NAMALWA (cell line): Measurements from ENCODE around the gene SENP6.
"Not testable (repeated sequence)": the region's sequence is repeated elsewhere in the genome, so short reads cannot be mapped to it uniquely, and the experiment has no call there.

ENCODE experiments used
- DNase-seq: peaks from one replicate; pipeline ENCODE4 v3.0.0-alpha.2; 2015; ENCODE audit warnings: low spot score

SENP6 gene

DNA sequence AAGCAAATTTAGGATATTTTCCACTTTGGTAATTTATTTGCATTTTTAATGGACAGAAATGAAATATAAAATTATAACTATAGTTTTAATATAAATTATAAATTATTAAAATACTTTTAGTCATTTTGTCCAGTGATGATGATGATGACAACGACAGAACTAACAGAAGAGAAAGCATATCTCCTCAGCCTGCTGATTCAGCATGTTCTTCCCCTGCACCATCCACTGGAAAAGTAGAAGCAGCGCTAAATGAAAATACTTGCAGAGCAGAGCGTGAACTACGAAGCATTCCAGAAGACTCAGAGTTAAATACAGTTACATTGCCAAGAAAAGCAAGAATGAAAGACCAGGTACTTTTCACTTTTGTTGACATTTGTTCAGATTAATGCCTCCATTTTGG lies 64.9 kb downstream of the SENP6 start:
- DNase-seq, result no peak

DNA sequence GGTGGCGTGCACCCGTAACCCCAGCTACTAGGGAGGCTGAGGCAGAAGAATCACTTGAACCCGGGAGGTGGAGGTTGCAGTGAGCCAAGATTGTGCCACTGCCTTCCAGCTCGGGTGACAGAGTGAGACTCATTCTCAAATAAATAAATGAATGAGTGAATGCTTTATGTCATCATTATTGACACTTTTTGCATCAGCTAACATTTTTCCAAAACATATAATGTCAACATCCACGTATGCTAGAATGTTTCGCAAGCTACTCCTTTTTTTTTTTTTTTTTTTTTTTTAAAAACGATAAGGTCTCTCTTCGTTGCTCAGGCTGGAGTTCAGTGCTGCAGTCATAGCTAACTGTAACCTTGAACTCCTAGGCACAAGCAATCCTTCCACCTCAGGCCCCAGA lies 72.2 kb downstream of the SENP6 start:
- no peak for DNase-seq

GRCh38 chr6:75676377-75676776 lies 74.7 kb downstream of the SENP6 start:
- no peak for DNase-seq

DNA sequence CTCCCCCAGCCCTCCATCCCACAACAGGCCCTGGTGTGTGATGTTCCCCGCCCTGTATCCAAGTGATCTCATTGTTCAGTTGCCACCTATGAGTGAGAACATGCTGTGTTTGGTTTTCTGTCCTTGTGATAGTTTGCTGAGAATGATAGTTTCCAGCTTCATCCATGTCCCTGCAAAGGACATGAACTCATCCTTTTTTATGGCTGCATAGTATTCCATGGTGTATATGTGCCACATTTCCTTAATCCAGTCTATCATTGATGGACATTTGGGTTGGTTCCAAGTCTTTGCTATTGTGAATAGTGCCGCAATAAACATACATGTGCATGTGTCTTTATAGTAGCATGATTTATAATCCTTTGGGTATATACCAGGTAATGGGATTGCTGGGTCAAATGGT lies 80.9 kb downstream of the SENP6 start:
- not testable (repeated sequence) for DNase-seq

DNA sequence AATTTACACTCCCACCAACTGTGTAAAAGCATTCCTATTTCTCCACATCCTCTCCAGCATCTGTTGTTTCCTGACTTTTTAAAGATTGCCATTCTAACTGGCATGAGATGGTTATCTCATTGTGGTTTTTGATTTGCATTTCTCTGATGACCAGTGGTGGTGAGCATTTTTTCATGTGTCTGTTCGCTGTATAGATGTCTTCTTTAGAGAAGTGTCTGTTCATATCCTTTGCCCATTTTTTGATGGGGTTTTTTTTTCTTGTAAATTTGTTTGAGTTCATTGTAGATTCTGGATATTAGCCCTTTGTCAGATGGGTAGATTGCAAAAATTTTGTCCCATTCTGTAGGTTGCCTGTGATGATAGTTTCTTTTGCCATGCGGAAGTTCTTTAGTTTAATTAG lies 81.3 kb downstream of the SENP6 start:
- DNase-seq, result not testable (repeated sequence)

GRCh38 chr6:75687535-75687934 lies 85.9 kb downstream of the SENP6 start:
- DNase-seq, result not testable (repeated sequence)

- DNase-seq, result not testable (repeated sequence)
Observed at GRCh38 chr6:75687937-75688336, 86.3 kb downstream of the SENP6 start.

DNA sequence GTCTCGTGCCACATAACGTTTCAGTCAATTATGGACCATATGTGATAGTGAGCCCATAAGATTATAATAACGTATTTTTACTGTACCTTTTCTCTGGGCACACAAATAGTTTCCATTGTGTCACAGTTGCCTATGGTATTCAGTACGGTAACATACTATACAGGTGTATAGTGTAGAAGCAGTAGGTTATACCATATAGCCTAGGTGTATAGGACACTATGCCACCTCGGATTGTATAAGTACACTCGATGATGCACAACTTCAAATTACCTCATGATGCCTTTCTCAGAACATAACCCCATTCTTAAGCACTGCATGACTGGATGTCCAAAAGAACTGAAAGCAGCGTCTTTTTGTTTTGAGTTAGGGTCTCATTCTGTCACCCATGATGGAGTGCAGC lies 87.9 kb downstream of the SENP6 start:
- no peak for DNase-seq

- DNase-seq, result no peak
Observed at GRCh38 chr6:75691012-75691411, 89.3 kb downstream of the SENP6 start.

DNA sequence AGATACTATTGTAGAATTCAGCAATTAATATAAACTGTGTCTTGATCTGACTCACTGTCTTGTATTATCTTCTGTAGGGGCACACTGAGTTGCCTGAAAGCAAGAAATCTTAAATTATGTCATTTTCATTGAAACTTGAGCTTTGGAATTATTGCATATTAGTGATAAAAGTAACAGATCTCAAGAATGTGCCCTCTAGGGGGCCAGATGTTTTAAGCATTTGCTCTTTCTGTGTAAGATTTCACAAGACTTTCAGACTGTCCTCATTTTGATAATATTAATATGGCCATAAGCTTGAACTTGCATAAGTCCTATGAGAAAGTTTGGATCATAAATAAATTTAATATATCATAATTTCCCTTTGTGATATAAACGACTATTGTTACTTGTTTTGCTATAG lies 91.9 kb downstream of the SENP6 start:
- peak; percentile 29 for DNase-seq

DNA sequence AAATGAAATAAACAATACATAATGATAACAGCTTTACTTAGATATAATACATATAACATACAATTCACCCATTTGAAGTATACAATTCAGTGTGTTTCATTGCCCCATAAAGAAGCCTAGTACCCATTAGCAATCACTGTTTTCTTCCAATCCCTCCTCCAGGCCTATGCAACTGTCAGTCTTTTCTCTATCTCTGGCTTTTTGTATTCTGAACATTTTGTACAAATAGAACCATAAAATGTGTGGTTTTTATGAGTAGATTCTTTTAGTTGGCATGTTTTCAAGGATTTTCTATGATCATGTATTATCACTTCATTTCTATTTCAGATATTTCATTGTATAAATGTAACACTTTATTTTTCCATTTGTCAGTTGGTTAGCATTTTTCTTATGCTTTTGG lies 92.7 kb downstream of the SENP6 start:
- DNase-seq, result no peak

DNA sequence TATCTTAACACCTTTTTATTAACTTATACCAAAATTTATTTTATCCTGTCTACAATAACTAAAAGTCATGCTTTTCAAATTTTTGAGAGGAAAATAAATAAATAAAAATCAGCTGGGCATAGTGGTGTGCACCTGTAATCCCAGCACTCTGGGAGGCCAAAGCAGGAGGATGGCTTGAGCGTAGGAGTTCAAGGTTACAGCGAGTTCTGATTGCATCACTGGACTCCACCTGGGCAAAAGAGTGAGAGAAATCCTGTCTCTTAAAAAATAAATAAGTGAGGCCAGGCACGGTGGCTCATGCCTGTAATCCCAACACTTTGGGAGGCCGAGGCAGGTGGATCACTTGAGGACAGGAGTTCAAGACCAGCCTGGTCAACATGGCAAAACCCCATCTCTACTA lies 106.7 kb downstream of the SENP6 start:
- not testable (repeated sequence) for DNase-seq

GRCh38 chr6:75711173-75711572 lies 109.5 kb downstream of the SENP6 start:
- no peak for DNase-seq

- no peak for DNase-seq
Observed at GRCh38 chr6:75719133-75719532, 117.5 kb downstream of the SENP6 start.

DNA sequence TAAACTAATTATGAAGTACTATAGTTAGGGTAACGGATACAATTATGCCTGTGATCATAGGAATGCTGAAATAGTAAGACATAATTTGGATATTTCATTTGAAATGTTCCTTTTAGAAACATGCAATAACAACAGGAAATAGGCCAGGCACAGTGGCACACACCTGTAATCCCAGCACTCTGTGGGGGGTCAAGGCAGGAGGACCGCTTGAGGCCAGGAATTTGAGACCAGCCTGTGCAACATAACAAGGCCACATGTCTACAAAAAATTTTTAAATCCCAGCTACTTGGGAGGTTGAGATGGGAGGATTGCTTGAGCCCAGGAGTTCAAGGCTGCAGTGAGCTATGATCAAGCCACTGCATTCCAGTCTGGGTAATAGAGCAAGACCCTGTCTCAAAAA lies 121.7 kb downstream of the SENP6 start:
- DNase-seq, result no peak

DNA sequence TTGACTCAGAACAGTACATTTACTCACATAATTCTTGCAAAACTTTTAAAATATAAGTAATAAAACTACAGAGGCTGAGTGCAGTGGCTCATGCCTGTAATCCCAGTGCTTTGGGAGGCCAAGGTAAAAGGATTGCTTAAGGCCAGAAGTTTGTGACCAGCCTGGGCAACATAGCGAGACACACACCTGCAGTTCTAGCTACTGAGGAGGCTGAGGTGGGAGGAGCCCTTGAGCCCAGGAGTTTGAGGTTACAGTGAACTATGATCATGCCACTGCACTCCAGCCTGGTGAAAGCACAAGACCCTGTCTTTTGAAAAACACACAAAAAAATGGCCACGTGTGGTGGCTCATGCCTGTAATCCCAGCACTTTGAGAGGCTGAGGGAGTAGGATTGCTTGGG lies 125.5 kb downstream of the SENP6 start:
- no peak for DNase-seq

DNA sequence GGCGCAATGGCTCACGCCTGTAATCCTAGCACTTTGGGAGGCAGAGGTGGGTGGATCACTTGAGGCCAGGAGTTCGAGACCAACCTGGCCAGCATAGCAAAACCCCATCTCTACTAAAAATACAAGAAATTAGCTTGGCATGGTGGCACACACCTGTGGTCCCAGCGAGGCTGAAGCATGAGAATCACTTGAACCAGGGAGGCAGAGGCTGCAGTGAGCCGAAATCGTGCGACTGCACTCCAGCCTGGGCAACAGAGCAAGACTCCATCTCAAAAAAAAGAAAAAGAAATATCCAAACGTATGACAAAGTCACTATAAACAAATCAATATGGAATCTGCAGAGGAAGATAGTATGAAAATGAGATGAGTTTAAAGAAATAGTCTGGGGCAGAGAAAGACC lies 129.3 kb downstream of the SENP6 start:
- DNase-seq, result not testable (repeated sequence)

- peak; percentile 9 for DNase-seq
Observed at GRCh38 chr6:75735491-75736186, 134.0 kb downstream of the SENP6 start.

DNA sequence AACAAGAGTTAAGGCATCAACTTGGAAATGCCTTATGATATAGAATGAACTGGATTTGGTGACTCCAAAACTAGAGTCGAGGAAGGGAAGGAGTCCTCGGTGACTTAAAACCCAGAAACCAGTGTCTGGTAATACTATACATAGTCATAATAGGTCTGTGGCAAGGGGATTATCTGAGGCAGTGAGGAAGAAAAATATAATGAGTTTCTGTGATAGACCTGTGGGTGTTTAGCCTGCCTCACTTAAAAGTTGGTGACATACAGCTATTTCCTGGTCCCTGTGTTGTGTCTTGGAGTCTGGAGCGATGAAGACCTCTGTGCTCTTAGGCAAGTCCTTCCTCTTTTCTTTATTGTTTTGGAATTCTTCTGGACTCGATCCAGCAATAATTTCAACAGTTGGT lies 142.3 kb downstream of the SENP6 start:
- no peak for DNase-seq

- DNase-seq, result no peak
Observed at GRCh38 chr6:75745404-75745803, 143.7 kb downstream of the SENP6 start.

GRCh38 chr6:75746221-75746620 lies 144.5 kb downstream of the SENP6 start:
- DNase-seq, result no peak

DNA sequence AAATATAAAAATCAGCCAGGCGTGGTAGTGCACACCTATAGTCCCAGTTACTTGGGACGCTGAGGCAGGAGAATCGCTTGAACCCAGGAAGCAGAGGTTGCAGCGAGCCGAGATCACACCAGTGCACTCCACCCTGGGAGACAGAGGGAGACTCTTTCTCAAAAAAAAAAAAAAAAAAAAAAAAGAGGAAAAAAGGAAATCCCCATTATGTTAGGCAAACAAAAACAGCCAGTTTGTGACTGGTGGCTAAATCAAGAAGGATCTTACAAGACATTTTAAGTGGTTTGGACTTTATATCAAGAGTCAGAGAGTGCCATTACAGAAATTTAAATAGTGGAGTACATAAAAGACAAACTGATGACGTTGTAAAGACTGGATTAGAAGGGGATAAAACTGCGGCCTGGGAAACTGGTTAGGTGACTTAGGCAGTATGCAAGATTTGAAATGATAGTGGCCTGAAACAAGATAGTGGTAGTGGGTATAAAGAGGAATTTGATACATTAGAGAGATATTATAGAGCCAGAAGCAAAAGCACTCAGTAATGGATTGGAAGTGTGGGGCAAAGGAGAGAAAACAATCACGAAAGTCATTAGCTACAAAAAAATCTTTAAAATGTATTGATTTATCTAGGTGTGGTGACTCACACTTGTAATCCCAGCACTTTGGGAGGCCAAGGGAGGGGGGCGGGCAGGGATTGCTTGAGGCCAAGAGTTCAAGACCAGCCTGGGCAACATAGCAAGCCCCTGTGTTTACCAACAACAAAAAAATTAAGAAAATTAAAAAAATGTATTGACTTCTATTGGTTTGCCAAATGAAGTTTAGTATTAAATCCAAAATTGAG lies 145.7 kb downstream of the SENP6 start:
- no peak for DNase-seq

GRCh38 chr6:75748003-75748742 lies 146.5 kb downstream of the SENP6 start:
- DNase-seq, result peak; percentile 40
